GM23248 (cell line): ENCODE data around the gene KDM7A.

Experiments
- EZH2 ChIP-seq: fragments of 200-600 bp; sonication (generic); IDR thresholded peaks from 2 replicates; pipeline ENCODE4 v1.6.1; 2018; ENCODE audit warnings: antibody characterized with exemption, mild to moderate bottlenecking; ENCODE audit not compliant: insufficient read depth, poor library complexity, severe bottlenecking
- EZH2phosphoT487 ChIP-seq: fragments of 200-600 bp; sonication (generic); IDR thresholded peaks from 2 replicates; pipeline ENCODE4 v1.6.1; 2018; ENCODE audit warnings: antibody characterized with exemption, moderate library complexity, mild to moderate bottlenecking, low read depth; ENCODE audit not compliant: insufficient read depth

GRCh38 chr7:140078392-140078791 lies 98.4 kb downstream of the KDM7A start:
- no peak for TF ChIP-seq EZH2
- TF ChIP-seq EZH2phosphoT487, result no peak
